Esophagus (tissue), 2 donors: ENCODE data around the gene KAT8. TPM values are rescaled to one million over a fixed set of nuclear protein-coding genes. Genes with fewer than 3 reads are reported as not detected.
"Not testable (repeated sequence)": the region's sequence is repeated elsewhere in the genome, so short reads cannot be mapped to it uniquely, and the experiment has no call there.

Experiments used
- H3K27ac ChIP-seq, 2 donors: one replicate each; pipeline ENCODE4 v1.5.1; 2013; ENCODE audit warnings: low read depth in 2 of 2, mild to moderate bottlenecking in 2 of 2, inconsistent platforms in 1 of 2, low read length in 1 of 2, moderate library complexity in 1 of 2
- H3K27me3 ChIP-seq, 2 donors: one replicate each; pipeline ENCODE4 v1.6.1; 2013; ENCODE audit warnings: low read length in 2 of 2, control low read depth in 1 of 2, mild to moderate bottlenecking in 1 of 2; ENCODE audit not compliant: insufficient read depth in 2 of 2, control insufficient read depth in 1 of 2
- H3K36me3 ChIP-seq, 2 donors: one replicate each; pipeline ENCODE4 v1.6.1; 2013; ENCODE audit warnings: low read length in 1 of 2; ENCODE audit not compliant: control insufficient read depth in 2 of 2, insufficient read depth in 2 of 2
- H3K4me1 ChIP-seq, 2 donors: one replicate each; pipeline ENCODE4 v1.6.1; 2013; ENCODE audit warnings: low read length in 1 of 2; ENCODE audit not compliant: control insufficient read depth in 2 of 2, insufficient read depth in 2 of 2
- H3K4me3 ChIP-seq, 2 donors: one replicate each; pipeline ENCODE4 v1.5.1; 2013; ENCODE audit warnings: low read length in 2 of 2, mild to moderate bottlenecking in 2 of 2, low read depth in 1 of 2, moderate library complexity in 1 of 2
- H3K9me3 ChIP-seq, 2 donors: one replicate each; pipeline ENCODE4 v1.6.1; 2013; ENCODE audit warnings: mild to moderate bottlenecking in 2 of 2, low read depth in 1 of 2, low read length in 1 of 2, moderate library complexity in 1 of 2; ENCODE audit not compliant: control insufficient read depth in 2 of 2, insufficient read depth in 1 of 2
- WGBS, 2 donors: extraction: QIAGEN DNeasy Blood & Tissue Kit; methylation state at CpG; one replicate each; pipeline ENCODE4 v1.1.7; 2013; 5-methylcytosine and 5-hydroxymethylcytosine counted together
- polyA plus RNA-seq, 2 donors: library from polyadenylated mRNA; stranded (reverse); fragments of 200-250 nt; gene quantifications; one replicate each; pipeline ENCODE4 v1.2.3, GENCODE V29; 2013
- donor health status: healthy with polysubstance abuse.
- donor health status: Bipolar disorder and iron deficiency.

The KAT8 gene
- polyA plus RNA-seq, 2 donors = 28.3 to 33.6 TPM

GRCh38 chr16:31157136-31157535 is 39.7 kb downstream of the KAT8 start:
- Histone ChIP-seq H3K9me3 (no peaks in the 10 kb centered on the region), H3K4me1 (no peaks in the 10 kb centered on the region), H3K27ac (no peak overlapping the region), H3K4me3 (no peak overlapping the region), H3K27me3 (no peaks in the 10 kb centered on the region), H3K36me3 (no peaks in the 10 kb centered on the region)
- WGBS, 2 donors = 39 to 45% methylated on average over 8 of the region's 8 CpGs

- Histone ChIP-seq H3K4me3 (no peak overlapping the region), H3K9me3 (no peaks in the 10 kb centered on the region), H3K4me1 (no peaks in the 10 kb centered on the region), H3K36me3 (no peaks in the 10 kb centered on the region), H3K27me3 (no peaks in the 10 kb centered on the region), H3K27ac (no peak overlapping the region)
- WGBS, 2 donors = 83 to 90% methylated on average over 8 of the region's 8 CpGs
Observed at GRCh38 chr16:31167315-31167714, 49.9 kb downstream of the KAT8 start.

GRCh38 chr16:31168848-31169247 is 51.4 kb downstream of the KAT8 start:
- Histone ChIP-seq H3K27ac (no peak overlapping the region), H3K4me1 (no peaks in the 10 kb centered on the region), H3K4me3 (no peak overlapping the region), H3K36me3 (no peaks in the 10 kb centered on the region), H3K27me3 (no peaks in the 10 kb centered on the region), H3K9me3 (no peaks in the 10 kb centered on the region)
- WGBS, 2 donors = 62 to 77% methylated on average over 2 of the region's 2 CpGs

GRCh38 chr16:31170048-31170447 is 52.6 kb downstream of the KAT8 start:
- H3K27me3 ChIP-seq, H3K4me1 ChIP-seq, H3K9me3 ChIP-seq, H3K4me3 ChIP-seq, H3K36me3 ChIP-seq, H3K27ac ChIP-seq: not testable (repeated sequence)
- WGBS, 2 donors = no CpG with 5 or more reads among the region's 2 CpGs

- WGBS, 2 donors = 62 to 63% methylated on average over 3 of the region's 3 CpGs
- Histone ChIP-seq H3K4me3 (no peak overlapping the region), H3K4me1 (no peaks in the 10 kb centered on the region), H3K9me3 (no peaks in the 10 kb centered on the region), H3K36me3 (no peaks in the 10 kb centered on the region), H3K27ac (no peak overlapping the region), H3K27me3 (no peaks in the 10 kb centered on the region)
Observed at GRCh38 chr16:31177136-31177535, 59.7 kb downstream of the KAT8 start.

GRCh38 chr16:31179219-31179746 is 61.8 kb downstream of the KAT8 start:
- Histone ChIP-seq H3K27me3 (no peaks in the 10 kb centered on the region), H3K4me3 (peak overlapping the region; percentile 84 to 98), H3K9me3 (no peaks in the 10 kb centered on the region), H3K27ac (peak overlapping the region; percentile 95 to 97), H3K36me3 (peaks cover 6 to 12% of the 10 kb centered on the region in 2 donors), H3K4me1 (peaks cover 0 to 5% of the 10 kb centered on the region in 2 donors)
- 3 to 4% methylated on average over 27 of the region's 27 CpGs for WGBS, 2 donors

- H3K36me3 ChIP-seq = peaks cover 6 to 14% of the 10 kb centered on the region in 2 donors
- H3K27ac ChIP-seq = peak within 1 kb of the TSS; percentile 95 to 97
- 0% methylated on average over 69 of the region's 69 CpGs for WGBS, 2 donors
- H3K4me3 ChIP-seq = peak within 1 kb of the TSS; percentile 84 to 98
- H3K4me1 ChIP-seq = peaks cover 0 to 5% of the 10 kb centered on the region in 2 donors
- no peaks in the 10 kb centered on the region for H3K9me3 ChIP-seq
- H3K27me3 ChIP-seq = no peaks in the 10 kb centered on the region
Observed at GRCh38 chr16:31179747-31180459, 62.4 kb downstream of the KAT8 start, which contains the start of gene FUS. Gene FUS, plus strand, starts transcription at chr16:31180139. Its CDS starts 76 bp downstream, at chr16:31180215.

Other genes starting within 250 kb of the KAT8 start
- gene BCL7C, start 223.6 kb upstream of the KAT8 start, polyA plus RNA-seq = 10 to 100 TPM; 21.8 to 33.9 TPM
- 1 to 10 TPM; 2.2 to 3.3 TPM for gene CTF1, start 221.1 kb upstream of the KAT8 start, polyA plus RNA-seq
- gene FBXL19, start 194.1 kb upstream of the KAT8 start, polyA plus RNA-seq = 10 to 100 TPM; 10.7 to 35.6 TPM
- 10 to 100 TPM in 1 of 2 donors, 1 to 10 TPM in 1; 8.5 to 11.6 TPM for gene ORAI3, start 168.6 kb upstream of the KAT8 start, polyA plus RNA-seq
- 1 to 10 TPM; 6.8 to 9.6 TPM for gene SETD1A, start 159.9 kb upstream of the KAT8 start, polyA plus RNA-seq
- gene HSD3B7, start 132.5 kb upstream of the KAT8 start, polyA plus RNA-seq = 10 to 100 TPM in 1 of 2 donors, 1 to 10 TPM in 1; 6.6 to 12.1 TPM
- gene STX1B, start 107.0 kb upstream of the KAT8 start, polyA plus RNA-seq = 1 to 10 TPM in 1 of 2 donors, under 1 TPM in 1; 0.29 to 1.6 TPM
- gene STX4, start 84.1 kb upstream of the KAT8 start, polyA plus RNA-seq = 10 to 100 TPM; 49.7 to 54.1 TPM
- 1 to 10 TPM; 5.8 to 6.6 TPM for gene ZNF668, start 43.4 kb upstream of the KAT8 start, polyA plus RNA-seq
- gene ZNF646, start 43.2 kb upstream of the KAT8 start, polyA plus RNA-seq = 1 to 10 TPM; 3.4 to 8.1 TPM
- gene PRSS53, start 28.7 kb upstream of the KAT8 start, polyA plus RNA-seq = 1 to 10 TPM in 1 of 2 donors, under 1 TPM in 1; 1.00 to 2.9 TPM
- 10 to 100 TPM; 18.5 to 39.2 TPM for gene VKORC1, start 22.9 kb upstream of the KAT8 start, polyA plus RNA-seq
- 10 to 100 TPM; 13.0 to 23.1 TPM for gene BCKDK, start 9.3 kb upstream of the KAT8 start, polyA plus RNA-seq
- gene PRSS8, start 18.1 kb downstream of the KAT8 start, polyA plus RNA-seq = 100 to 1,000 TPM in 1 of 2 donors, 10 to 100 TPM in 1; 64.3 to 201 TPM
- gene PRSS36, start 32.4 kb downstream of the KAT8 start, polyA plus RNA-seq = 1 to 10 TPM; 1.7 to 2.4 TPM
- gene FUS, start 62.5 kb downstream of the KAT8 start, polyA plus RNA-seq = 100 to 1,000 TPM; 134 to 170 TPM
- gene PYCARD, start 85.1 kb downstream of the KAT8 start, polyA plus RNA-seq = 10 to 100 TPM; 51.7 to 79.2 TPM
- under 1 TPM; 0.02 to 0.04 TPM for gene TRIM72, start 96.5 kb downstream of the KAT8 start, polyA plus RNA-seq
- not detected for gene PYDC1, start 99.5 kb downstream of the KAT8 start, polyA plus RNA-seq
- under 1 TPM; 0.44 to 0.57 TPM for gene ITGAM, start 142.3 kb downstream of the KAT8 start, polyA plus RNA-seq
- 1 to 10 TPM; 1.1 to 1.5 TPM for gene ITGAX, start 237.5 kb downstream of the KAT8 start, polyA plus RNA-seq